GM12878 (cell line): ENCODE results near the gene VEPH1.

Source experiments
- HDAC6 ChIP-seq: fragments of 200-600 bp; sonication (generic); IDR thresholded peaks from one replicate; pipeline ENCODE4 v1.8.0; 2017; ENCODE audit warnings: antibody characterized with exemption; ENCODE audit not compliant: unreplicated experiment
- IKZF1 ChIP-seq: fragments of 450-650 bp; conservative IDR thresholded peaks from 2 replicates; pipeline ENCODE4 v1.6.1; 2017; ENCODE audit warnings: antibody characterized with exemption, mild to moderate bottlenecking
- NBN ChIP-seq: fragments of 450-650 bp; IDR thresholded peaks from 2 replicates; pipeline ENCODE4 v1.6.1; 2016

DNA sequence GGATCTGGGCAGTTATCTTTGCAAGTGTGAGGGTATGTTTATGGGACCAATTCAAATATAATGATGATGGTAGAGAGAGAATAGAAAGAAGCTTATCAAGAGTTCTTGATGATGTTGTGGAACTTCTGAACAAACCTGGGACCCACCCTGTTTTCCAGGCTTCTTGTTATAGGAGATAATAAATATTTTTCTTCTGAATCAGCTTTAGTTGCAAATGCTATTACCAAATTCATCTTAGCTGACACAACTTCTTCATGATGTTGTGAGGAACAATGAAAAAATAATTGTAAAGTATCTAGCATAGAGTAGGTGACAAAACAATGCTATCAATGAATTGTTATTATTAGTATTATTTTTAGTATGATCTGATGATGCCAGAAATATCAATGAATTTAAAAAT lies 110.1 kb downstream of the VEPH1 start:
- no peak for TF ChIP-seq NBN
- TF ChIP-seq HDAC6, result no peak
- no peak for TF ChIP-seq IKZF1
